A549 treated with CORT108297 at 1 μM for 4 hours (cell line): ENCODE data around the gene CISD1. TPM values are rescaled to one million over a fixed set of nuclear protein-coding genes. Genes with fewer than 3 reads are reported as not detected.

Experiments
- total RNA-seq: library from RNA; stranded (reverse); fragments of 200-300 nt; extraction: Qiagen RNA extraction; gene quantifications from 5 replicates; pipeline ENCODE4 v1.2.3, GENCODE V29; 2022

Gene CISD1
- total RNA-seq = 46.3 to 59.3 TPM (median 52.8 TPM) in 5 replicates

GRCh38 chr10:58268946-58269781 is at the start of gene CISD1:
Gene CISD1 (plus strand): TSS chr10:58269162. CDS start chr10:58269274, 112 bp downstream.

GRCh38 chr10:58267713-58268453 is 1.1 kb upstream of the CISD1 start, which contains the start of gene IPMK:
Gene IPMK (minus strand): TSS chr10:58267894. CDS start chr10:58267611, 283 bp downstream.

GRCh38 chr10:58334817-58335305 is 65.9 kb downstream of the CISD1 start, which contains the start of gene UBE2D1:
Gene UBE2D1 (plus strand): TSS chr10:58335006. CDS start chr10:58335202, 196 bp downstream.

Other genes starting within 250 kb of the CISD1 start
- gene IPMK, start 1.3 kb upstream of the CISD1 start, total RNA-seq = 2.1 to 3.2 TPM (median 2.7 TPM) in 5 replicates
- gene UBE2D1, start 65.8 kb downstream of the CISD1 start, total RNA-seq = 15.6 to 21.5 TPM (median 20.7 TPM) in 5 replicates
- 68.9 to 103 TPM (median 74.2 TPM) in 5 replicates for gene TFAM, start 116.2 kb downstream of the CISD1 start, total RNA-seq
- gene BICC1, start 243.7 kb downstream of the CISD1 start, total RNA-seq = 18.0 to 27.3 TPM (median 21.2 TPM) in 5 replicates